HG02885 (cell line): ENCODE results near the gene IGFLR1.

Experiments used
- ATAC-seq: cut with Tn5 transposase; IDR thresholded peaks from one replicate; pipeline ENCODE4 v1.9.1; 2021; ENCODE audit warnings: mild to moderate bottlenecking; ENCODE audit not compliant: unreplicated experiment, poor library complexity

IGFLR1 gene

DNA sequence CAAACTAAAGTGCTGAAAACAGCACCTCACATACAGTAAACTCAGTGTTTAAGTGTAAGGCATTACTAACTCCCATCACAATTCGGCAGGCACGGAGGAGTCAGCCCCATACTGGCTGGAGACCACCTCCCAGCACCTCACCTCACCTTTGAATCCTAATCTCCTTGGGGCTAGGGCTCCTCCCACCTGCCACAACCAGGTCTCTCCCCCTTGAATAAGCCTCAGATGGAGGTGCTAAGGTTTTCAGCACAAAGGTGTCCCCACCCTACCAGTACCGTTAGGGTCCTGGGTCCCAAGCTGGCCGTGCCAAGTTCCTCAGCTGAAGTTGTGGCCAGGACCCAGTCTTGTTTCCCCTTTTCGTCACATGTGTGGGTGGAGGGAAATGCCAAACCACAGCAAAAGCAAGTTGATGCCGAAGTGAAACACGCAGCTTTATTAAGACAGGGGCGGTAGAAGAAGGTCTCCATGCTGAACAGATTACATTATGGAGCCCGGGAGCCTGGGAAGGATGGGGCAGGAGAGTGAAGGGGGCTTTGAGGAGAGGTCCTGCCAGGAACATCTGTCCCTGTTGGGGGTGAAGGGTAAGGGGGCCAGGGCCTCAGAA lies at the start of gene IGFLR1:
TSS of gene IGFLR1 (minus strand) at position 332 of the 604 bp plus-strand sequence. CDS start 1,272 bp downstream, outside the sequence.
- ATAC-seq, result no peak

GRCh38 chr19:35791814-35792279 lies 49.6 kb upstream of the IGFLR1 start:
- no peak for ATAC-seq

GRCh38 chr19:35790981-35791813 lies 48.9 kb upstream of the IGFLR1 start:
- no peak for ATAC-seq

- ATAC-seq, result no peak
Measured at GRCh38 chr19:35789978-35790944, 48.0 kb upstream of the IGFLR1 start.

DNA sequence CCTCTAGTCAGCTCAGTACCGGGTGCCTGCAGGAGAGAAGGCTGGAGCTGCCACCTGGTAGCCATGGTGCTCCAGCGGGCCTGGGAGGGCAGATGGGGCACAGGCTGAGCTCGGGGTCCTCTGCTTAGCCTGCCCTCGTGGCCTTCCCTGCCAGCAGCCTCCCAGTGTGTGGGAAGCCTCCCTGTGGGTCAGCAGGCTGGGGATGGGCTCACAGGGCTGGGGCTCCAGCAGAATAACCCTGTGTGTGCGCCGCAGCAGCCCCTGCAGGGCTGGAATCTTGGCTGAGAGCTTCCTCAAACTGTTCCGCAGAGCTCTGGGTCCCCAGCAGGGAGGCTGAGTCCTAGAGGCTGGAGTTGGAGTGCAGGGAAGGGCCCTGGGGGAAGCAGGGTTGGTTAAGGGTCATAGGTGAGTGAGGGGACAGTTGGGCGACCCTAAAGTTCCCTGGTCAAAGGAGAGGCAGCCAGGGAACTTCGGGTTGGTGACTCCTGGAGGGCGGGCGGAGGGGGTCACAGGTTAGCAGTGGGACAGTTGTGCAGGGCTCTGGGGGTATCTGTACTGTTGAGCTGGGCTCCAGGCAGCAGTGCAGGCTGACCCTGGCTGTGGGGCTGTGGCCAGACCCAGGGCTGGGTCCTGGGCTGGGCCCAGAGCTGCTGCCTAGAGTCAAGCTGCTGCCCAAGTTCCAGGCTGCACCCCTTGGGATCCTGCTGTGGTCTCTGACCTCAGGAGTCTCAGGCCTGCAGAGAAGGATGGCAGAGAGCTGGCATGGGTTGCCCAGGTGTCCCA lies 47.1 kb upstream of the IGFLR1 start:
- ATAC-seq, result no peak

DNA sequence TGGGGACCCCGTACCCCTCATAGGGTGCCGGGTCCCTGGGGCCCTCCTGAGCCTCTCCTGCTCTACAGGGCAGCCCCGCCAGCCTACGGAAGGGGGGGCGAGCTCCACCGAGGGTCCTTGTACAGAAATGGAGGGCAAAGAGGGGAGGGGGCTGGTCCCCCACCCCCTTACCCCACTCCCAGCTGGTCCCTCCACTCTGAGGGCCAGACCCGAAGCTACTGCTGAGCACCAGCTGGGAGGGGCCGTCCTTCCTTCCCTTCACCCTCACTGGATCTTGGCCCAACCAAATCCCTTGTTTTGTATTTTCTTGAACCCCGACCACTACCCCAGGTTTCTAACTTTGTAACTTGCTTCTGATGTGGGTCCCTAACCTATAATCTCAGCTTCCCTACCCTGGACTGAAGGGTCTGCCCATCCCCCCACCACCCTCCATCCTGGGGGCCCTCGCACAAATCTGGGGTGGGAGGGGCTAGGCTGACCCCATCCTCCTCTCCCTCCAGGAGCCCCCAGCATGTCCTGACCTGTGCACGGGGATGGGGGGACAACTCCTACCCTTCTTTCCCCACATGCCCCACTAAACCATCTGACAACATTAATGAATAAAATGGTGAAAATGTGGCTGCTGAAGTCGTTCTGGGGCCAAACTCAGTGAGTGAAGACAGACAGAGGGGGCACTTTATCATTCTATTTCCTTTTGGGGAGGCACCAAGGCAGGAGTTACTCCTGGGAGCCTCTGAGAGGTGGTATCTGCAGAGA lies 46.1 kb upstream of the IGFLR1 start:
- no peak for ATAC-seq

GRCh38 chr19:35787227-35787799 lies 45.1 kb upstream of the IGFLR1 start:
- ATAC-seq, result no peak

- no peak for ATAC-seq
Measured at GRCh38 chr19:35786299-35787160, 44.3 kb upstream of the IGFLR1 start.

- no peak for ATAC-seq
Measured at GRCh38 chr19:35785339-35785627, 43.0 kb upstream of the IGFLR1 start.

- ATAC-seq, result no peak
Measured at GRCh38 chr19:35784503-35785338, 42.5 kb upstream of the IGFLR1 start.

GRCh38 chr19:35783469-35784434 lies 41.5 kb upstream of the IGFLR1 start:
- ATAC-seq, result no peak

GRCh38 chr19:35782589-35782988 lies 40.3 kb upstream of the IGFLR1 start:
- ATAC-seq, result no peak

GRCh38 chr19:35781650-35782049 lies 39.4 kb upstream of the IGFLR1 start:
- ATAC-seq, result no peak

DNA sequence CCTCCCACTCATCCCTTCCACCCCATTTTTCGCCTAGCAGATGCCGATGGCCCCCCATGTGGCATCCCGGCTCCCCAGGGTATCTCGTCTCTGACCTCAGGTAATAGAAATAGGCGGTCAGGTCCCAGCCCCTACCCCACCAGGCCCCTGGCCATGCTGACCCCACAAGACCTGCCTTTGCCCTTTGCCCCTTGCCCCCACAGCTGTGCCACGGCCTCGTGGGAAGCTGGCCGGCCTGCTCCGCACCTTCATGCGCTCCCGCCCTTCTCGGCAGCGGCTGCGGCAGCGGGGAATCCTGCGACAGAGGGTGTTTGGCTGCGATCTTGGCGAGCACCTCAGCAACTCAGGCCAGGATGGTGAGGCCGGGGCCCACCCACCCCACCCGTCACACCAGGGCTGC lies 38.5 kb upstream of the IGFLR1 start:
- no peak for ATAC-seq

GRCh38 chr19:35780058-35780457 lies 37.8 kb upstream of the IGFLR1 start:
- no peak for ATAC-seq

DNA sequence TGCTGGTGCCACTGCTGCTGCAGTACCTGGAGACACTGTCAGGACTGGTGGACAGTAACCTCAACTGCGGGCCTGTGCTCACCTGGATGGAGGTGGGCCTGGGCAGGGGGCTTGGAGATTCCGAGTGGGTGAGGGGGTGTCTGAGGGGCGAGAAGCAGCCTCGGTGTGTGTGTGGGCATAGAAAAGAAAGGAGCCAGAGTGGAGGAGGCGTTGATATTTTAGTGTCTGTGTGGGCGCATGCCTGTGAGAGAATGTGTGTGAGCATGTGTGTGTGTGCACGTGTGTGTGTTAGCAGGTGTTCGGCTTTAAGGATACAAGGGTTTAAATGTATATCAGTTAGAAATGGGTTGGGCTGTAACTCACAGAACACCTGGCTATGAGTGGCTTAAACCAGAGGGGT lies 36.8 kb upstream of the IGFLR1 start:
- ATAC-seq, result no peak
